Placental epithelial cell (primary cell): ENCODE data around the gene PPP1R12A. TPM values are rescaled to one million over a fixed set of nuclear protein-coding genes. Genes with fewer than 3 reads are reported as not detected.

Source experiments
- small RNA-seq: library from RNA; depleted of rRNA; stranded (forward); fragments of <200 nt; gene quantifications from one replicate; pipeline ENCODE3, GENCODE V24; 2012
- total RNA-seq: library from RNA; depleted of rRNA; stranded (reverse); fragments of >200 nt; gene quantifications from 2 replicates; pipeline ENCODE4 v1.2.3, GENCODE V29; 2012

Gene PPP1R12A
- 66.7 and 80.5 TPM in 2 replicates for total RNA-seq

GRCh38 chr12:79935021-79935623 lies at the start of gene PPP1R12A:
TSS of gene PPP1R12A (minus strand) at chr12:79935097. CDS start at chr12:79934931, 166 bp downstream.

Small RNA genes lying within 50 kb of the gene (small RNA-seq; reads per million reads assigned to genes)
- not detected for gene RNA5SP363

Other genes starting within 250 kb of the PPP1R12A start
- gene PAWR, start 244.1 kb downstream of the PPP1R12A start, total RNA-seq, result 44.8 and 93.4 TPM in 2 replicates
- not detected in 2 replicates for gene OTOGL, start 164.4 kb upstream of the PPP1R12A start, total RNA-seq